Loucy (cell line): ENCODE data around the gene SRBD1.

Experiments
- H2AFZ ChIP-seq: fragments of 200-600 bp; sonication (generic); 2 replicates; pipeline ENCODE4 v1.6.0; 2016; ENCODE audit warnings: antibody characterized with exemption, mild to moderate bottlenecking, low read length, moderate library complexity
- H3F3A ChIP-seq: fragments of 200-600 bp; 2 replicates; pipeline ENCODE4 v1.6.0; 2016; ENCODE audit warnings: antibody characterized with exemption, low read depth, mild to moderate bottlenecking
- H3K27me3 ChIP-seq: fragments of 200-600 bp; sonication (generic); 2 replicates; pipeline ENCODE4 v1.6.1; 2014; ENCODE audit warnings: low read length, mild to moderate bottlenecking; ENCODE audit not compliant: insufficient read depth, poor library complexity, severe bottlenecking
- H3K36me3 ChIP-seq: fragments of 200-600 bp; sonication (generic); 2 replicates; pipeline ENCODE4 v1.6.1; 2016; ENCODE audit warnings: low read length; ENCODE audit not compliant: insufficient read depth
- H3K4me1 ChIP-seq: fragments of 200-600 bp; sonication (generic); 2 replicates; pipeline ENCODE4 v1.5.1; 2014; ENCODE audit warnings: low read length, mild to moderate bottlenecking; ENCODE audit not compliant: insufficient read depth, poor library complexity, severe bottlenecking
- H3K4me2 ChIP-seq: fragments of 200-600 bp; sonication (generic); 2 replicates; pipeline ENCODE4 v1.6.0; 2014; ENCODE audit warnings: antibody characterized with exemption, low read length, low read depth, mild to moderate bottlenecking; ENCODE audit not compliant: poor library complexity, severe bottlenecking
- H3K4me3 ChIP-seq: fragments of 200-600 bp; sonication (generic); 2 replicates; pipeline ENCODE4 v1.5.1; 2014; ENCODE audit warnings: low read length, mild to moderate bottlenecking, mixed read lengths; ENCODE audit not compliant: poor library complexity, severe bottlenecking
- H3K79me2 ChIP-seq: fragments of 200-600 bp; sonication (generic); 2 replicates; pipeline ENCODE4 v1.6.1; 2014; ENCODE audit warnings: low read length; ENCODE audit not compliant: insufficient read depth
- H3K9ac ChIP-seq: fragments of 200-600 bp; sonication (generic); 2 replicates; pipeline ENCODE4 v1.6.0; 2014; ENCODE audit warnings: mild to moderate bottlenecking, low read depth, low read length, moderate library complexity; ENCODE audit not compliant: poor library complexity, severe bottlenecking
- H3K9me2 ChIP-seq: fragments of 200-600 bp; sonication (generic); replicated peaks from 2 replicates; pipeline ENCODE4 v1.6.1; 2016; ENCODE audit warnings: low read depth, low read length, mixed read lengths
- H3K9me3 ChIP-seq: fragments of 200-600 bp; sonication (generic); 2 replicates; pipeline ENCODE4 v1.6.1; 2014; ENCODE audit warnings: mild to moderate bottlenecking, antibody characterized with exemption, low read length, low read depth; ENCODE audit not compliant: insufficient read depth
- H4K20me1 ChIP-seq: fragments of 200-600 bp; sonication (generic); 2 replicates; pipeline ENCODE4 v1.6.0; 2014; ENCODE audit warnings: antibody characterized with exemption, low read length, mild to moderate bottlenecking; ENCODE audit not compliant: insufficient read depth, poor library complexity, severe bottlenecking
- CTCF ChIP-seq: fragments of 200-600 bp; sonication (generic); conservative IDR thresholded peaks from 2 replicates; pipeline ENCODE4 v1.5.1; 2014; ENCODE audit warnings: mild to moderate bottlenecking, antibody characterized with exemption, low read length
- EZH2phosphoT487 ChIP-seq: fragments of 200-600 bp; IDR thresholded peaks from 2 replicates; pipeline ENCODE4 v1.6.1; 2018; ENCODE audit warnings: antibody characterized with exemption, mild to moderate bottlenecking, moderate library complexity, borderline replicate concordance

The SRBD1 gene

GRCh38 chr2:45368792-45369191 is 242.3 kb downstream of the SRBD1 start:
- Histone ChIP-seq H3K27me3 (no peaks in the 10 kb centered on the region), H4K20me1 (no peaks in the 10 kb centered on the region), H2AFZ (no peak overlapping the region), H3K9me3 (no peaks in the 10 kb centered on the region), H3K9me2 (no peaks in the 10 kb centered on the region), H3K4me2 (no peak overlapping the region), H3F3A (0 out of 2 replicates have a peak, but pooled peaks cover 8% of the 10 kb centered on the region), H3K9ac (no peak overlapping the region), H3K4me3 (no peak overlapping the region), H3K4me1 (peaks cover 15% of the 10 kb centered on the region), H3K79me2 (no peaks in the 10 kb centered on the region), H3K36me3 (no peaks in the 10 kb centered on the region)
- TF ChIP-seq EZH2phosphoT487 (no peak), CTCF (no peak)

GRCh38 chr2:45361666-45362065 is 249.4 kb downstream of the SRBD1 start:
- Histone ChIP-seq H4K20me1 (no peaks in the 10 kb centered on the region), H3K4me3 (no peak overlapping the region), H3K4me2 (no peak overlapping the region), H3K9me3 (no peaks in the 10 kb centered on the region), H3K9me2 (no peaks in the 10 kb centered on the region), H3K36me3 (no peaks in the 10 kb centered on the region), H3F3A (no peaks in the 10 kb centered on the region), H3K27me3 (no peaks in the 10 kb centered on the region), H2AFZ (no peak overlapping the region), H3K9ac (no peak overlapping the region), H3K79me2 (no peaks in the 10 kb centered on the region), H3K4me1 (no peaks in the 10 kb centered on the region)
- TF ChIP-seq EZH2phosphoT487 (no peak), CTCF (no peak)

- H3K9ac ChIP-seq: no peak overlapping the region
- H2AFZ ChIP-seq: no peak overlapping the region
- no peaks in the 10 kb centered on the region for H3K4me1 ChIP-seq
- no peak overlapping the region for H3K4me2 ChIP-seq
- H3K27me3 ChIP-seq: no peaks in the 10 kb centered on the region
- H3K36me3 ChIP-seq: no peaks in the 10 kb centered on the region
- no peak overlapping the region for H3K4me3 ChIP-seq
- H4K20me1 ChIP-seq: no peaks in the 10 kb centered on the region
- H3K9me2 ChIP-seq: no peaks in the 10 kb centered on the region
- TF ChIP-seq CTCF (no peak), EZH2phosphoT487 (no peak)
- no peaks in the 10 kb centered on the region for H3K9me3 ChIP-seq
- H3K79me2 ChIP-seq: no peaks in the 10 kb centered on the region
- no peaks in the 10 kb centered on the region for H3F3A ChIP-seq
Observed at GRCh38 chr2:45354776-45355175, 256.3 kb downstream of the SRBD1 start.
